CD4-positive, alpha-beta T cell (primary cell): ENCODE data around the gene HADHA. TPM values are rescaled to one million over a fixed set of nuclear protein-coding genes. Genes with fewer than 3 reads are reported as not detected.

ENCODE experiments used
- ATAC-seq: fragments of 200-7000 bp; cut with Tn5 transposase; one replicate; pipeline ENCODE4 v1.10.0; 2022; ENCODE audit warnings: mild to moderate bottlenecking; ENCODE audit not compliant: poor library complexity
- CTCF ChIA-PET: fragments of 350-600 bp; sonication (Branson Sonifier 250); formaldehyde crosslinking; loops from one replicate; lab custom pipeline; 2021; ENCODE audit warnings: antibody characterized with exemption, inconsistent platforms; lab: Charles Lee
- POLR2A ChIA-PET: fragments of 350-600 bp; sonication (Branson Sonifier 250); formaldehyde crosslinking; loops from one replicate; lab custom pipeline; 2021; ENCODE audit warnings: antibody characterized with exemption, inconsistent platforms; lab: Charles Lee
- DNase-seq, 14 experiments: peaks; one replicate each; pipeline ENCODE4 v3.0.0-alpha.2; 2013 to 2020; ENCODE audit warnings: mixed read lengths in 2 of 14
- H3K27ac ChIP-seq, 2 donors: one replicate each; pipeline versions ENCODE4 v1.5.1 to v1.7.0; 2013; ENCODE audit warnings: low read length in 2 of 2, low read depth in 1 of 2, mild to moderate bottlenecking in 1 of 2
- H3K27me3 ChIP-seq, 2 experiments: 1 replicate in 1 of 2; 2 replicates in 1 of 2; pipeline versions ENCODE4 v1.6.1 to v1.7.0; 2013; ENCODE audit warnings: low read length in 2 of 2, control low read depth in 1 of 2, mild to moderate bottlenecking in 1 of 2, moderate library complexity in 1 of 2; ENCODE audit not compliant: insufficient read depth in 2 of 2, control insufficient read depth in 1 of 2
- H3K36me3 ChIP-seq: one replicate; pipeline ENCODE4 v1.6.1; 2013; ENCODE audit warnings: low read length, control low read depth; ENCODE audit not compliant: insufficient read depth
- H3K4me1 ChIP-seq: one replicate; pipeline ENCODE4 v1.6.1; 2013; ENCODE audit warnings: low read length, control low read depth; ENCODE audit not compliant: insufficient read depth
- H3K4me3 ChIP-seq: one replicate; pipeline ENCODE4 v1.5.1; 2013; ENCODE audit warnings: mild to moderate bottlenecking, low read length, moderate library complexity
- H3K9me3 ChIP-seq, 2 experiments: 1 replicate in 1 of 2; 2 replicates in 1 of 2; pipeline versions ENCODE4 v1.6.1 to v1.7.0; 2013; ENCODE audit warnings: low read length in 2 of 2, mild to moderate bottlenecking in 2 of 2, control low read depth in 1 of 2, moderate library complexity in 1 of 2; ENCODE audit not compliant: control insufficient read depth in 1 of 2, insufficient read depth in 1 of 2
- H3K27ac Mint-ChIP-seq: one replicate; pipeline ENCODE4 v1.8.0; 2020; ENCODE audit warnings: mixed read lengths
- H3K27me3 Mint-ChIP-seq: one replicate; pipeline ENCODE4 v1.8.0; 2021; ENCODE audit warnings: mixed read lengths
- H3K36me3 Mint-ChIP-seq: one replicate; pipeline ENCODE4 v1.8.0; 2021; ENCODE audit warnings: low read depth, mixed read lengths
- H3K4me1 Mint-ChIP-seq: one replicate; pipeline ENCODE4 v1.8.0; 2021; ENCODE audit warnings: low read depth, mixed read lengths
- H3K4me3 Mint-ChIP-seq: one replicate; pipeline ENCODE4 v1.8.0; 2020; ENCODE audit warnings: mild to moderate bottlenecking, mixed read lengths
- H3K9me3 Mint-ChIP-seq: one replicate; pipeline ENCODE4 v1.8.0; 2020; ENCODE audit warnings: mixed read lengths
- intact Hi-C, 2 experiments: fragments of 100-400 bp; cut with DNase I in 1 of 2; cut with micrococcal nuclease in 1 of 2; formaldehyde crosslinking; loops; one replicate each; pipeline versions ENCODE4 v1.15.1 to v1.9.0; 2023 to 2025; cut with DNase I, micrococcal nuclease
- total RNA-seq, 174 experiments: library from RNA in 2 of 174; stranded (reverse) in 2 of 174; gene quantifications; one replicate each; pipeline ENCODE4 v1.2.3 and lab custom pipeline; 2021 to 2026
- TF ChIP-seq, protein P1 (sequence below): fragments of 200-600 bp; IDR thresholded peaks from one replicate; pipeline ENCODE4 v1.8.0; 2022; ENCODE audit warnings: antibody characterized with exemption, mild to moderate bottlenecking

Gene HADHA
- total RNA-seq, 2 experiments from 2014 or later = 72.4 to 73.7 TPM

DNA sequence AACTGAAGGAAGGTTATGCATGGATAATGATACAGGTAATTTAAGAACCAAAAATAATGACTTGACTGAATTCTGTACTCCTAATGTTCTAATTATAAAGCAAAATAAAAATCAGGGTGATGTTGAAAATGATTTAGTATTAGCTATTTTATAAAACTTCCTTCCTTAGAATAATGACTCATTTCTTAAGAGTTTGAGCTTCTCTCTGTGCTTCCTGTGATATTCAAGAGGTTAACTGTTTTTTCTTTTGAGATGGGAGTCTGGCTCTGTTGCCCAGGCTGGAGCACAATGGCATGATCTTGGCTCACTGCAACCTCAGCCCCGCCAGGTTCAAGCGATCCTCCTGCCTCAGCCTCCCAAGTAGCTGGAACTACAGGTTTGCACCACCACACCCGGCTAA lies 14.8 kb downstream of the HADHA start:
- Mint-ChIP-seq H3K4me3 (no peak overlapping the region), H3K4me1 (no peaks in the 10 kb centered on the region), H3K36me3 (peaks cover 97% of the 10 kb centered on the region), H3K9me3 (no peaks in the 10 kb centered on the region), H3K27ac (no peak overlapping the region), H3K27me3 (no peaks in the 10 kb centered on the region)
- intact Hi-C loops = no loop called here
- ChIA-PET POLR2A (no interaction called here), CTCF (no interaction called here)
- Histone ChIP-seq H3K27me3 (no peaks in the 10 kb centered on the region), H3K4me1 (no peaks in the 10 kb centered on the region), H3K36me3 (peaks cover 90% of the 10 kb centered on the region), H3K27ac (no peak overlapping the region), H3K4me3 (no peak overlapping the region), H3K9me3 (no peaks in the 10 kb centered on the region)
- TF ChIP-seq, protein P1, sequence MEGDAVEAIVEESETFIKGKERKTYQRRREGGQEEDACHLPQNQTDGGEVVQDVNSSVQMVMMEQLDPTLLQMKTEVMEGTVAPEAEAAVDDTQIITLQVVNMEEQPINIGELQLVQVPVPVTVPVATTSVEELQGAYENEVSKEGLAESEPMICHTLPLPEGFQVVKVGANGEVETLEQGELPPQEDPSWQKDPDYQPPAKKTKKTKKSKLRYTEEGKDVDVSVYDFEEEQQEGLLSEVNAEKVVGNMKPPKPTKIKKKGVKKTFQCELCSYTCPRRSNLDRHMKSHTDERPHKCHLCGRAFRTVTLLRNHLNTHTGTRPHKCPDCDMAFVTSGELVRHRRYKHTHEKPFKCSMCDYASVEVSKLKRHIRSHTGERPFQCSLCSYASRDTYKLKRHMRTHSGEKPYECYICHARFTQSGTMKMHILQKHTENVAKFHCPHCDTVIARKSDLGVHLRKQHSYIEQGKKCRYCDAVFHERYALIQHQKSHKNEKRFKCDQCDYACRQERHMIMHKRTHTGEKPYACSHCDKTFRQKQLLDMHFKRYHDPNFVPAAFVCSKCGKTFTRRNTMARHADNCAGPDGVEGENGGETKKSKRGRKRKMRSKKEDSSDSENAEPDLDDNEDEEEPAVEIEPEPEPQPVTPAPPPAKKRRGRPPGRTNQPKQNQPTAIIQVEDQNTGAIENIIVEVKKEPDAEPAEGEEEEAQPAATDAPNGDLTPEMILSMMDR = no peak
- no peak for DNase-seq
- no peak for ATAC-seq

DNA sequence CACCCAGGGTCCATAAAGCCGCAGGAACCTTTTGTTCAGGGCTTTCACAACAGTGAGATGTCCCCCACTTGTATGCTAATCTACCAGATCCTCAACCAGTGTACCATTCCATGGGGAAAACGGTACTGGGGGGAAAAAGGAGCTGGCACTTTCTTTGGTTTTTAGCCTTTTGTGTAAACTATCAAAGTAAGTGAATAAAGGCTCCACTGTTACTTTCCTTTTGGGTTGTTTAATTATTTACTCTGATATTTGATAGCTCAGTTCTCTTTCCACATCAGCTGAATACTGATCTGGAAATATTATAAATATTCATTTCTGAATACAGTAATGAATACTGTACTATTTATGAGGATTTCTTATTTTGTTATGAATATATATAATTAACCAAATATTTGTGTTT lies 20.3 kb downstream of the HADHA start:
- H3K27ac ChIP-seq = no peak overlapping the region
- no peaks in the 10 kb centered on the region for H3K27me3 Mint-ChIP-seq
- TF ChIP-seq, protein P1 = no peak
- no peak overlapping the region for H3K27ac Mint-ChIP-seq
- H3K4me1 ChIP-seq = no peaks in the 10 kb centered on the region
- peaks cover 80% of the 10 kb centered on the region for H3K36me3 Mint-ChIP-seq
- intact Hi-C loops = no loop called here
- H3K9me3 ChIP-seq = no peaks in the 10 kb centered on the region
- no peak for DNase-seq
- H3K4me3 ChIP-seq = no peak overlapping the region
- peaks cover 66% of the 10 kb centered on the region for H3K36me3 ChIP-seq
- no peaks in the 10 kb centered on the region for H3K9me3 Mint-ChIP-seq
- POLR2A ChIA-PET = no interaction called here
- no peaks in the 10 kb centered on the region for H3K4me1 Mint-ChIP-seq
- no peaks in the 10 kb centered on the region for H3K27me3 ChIP-seq
- ATAC-seq = no peak
- H3K4me3 Mint-ChIP-seq = no peak overlapping the region
- CTCF ChIA-PET = no interaction called here

DNA sequence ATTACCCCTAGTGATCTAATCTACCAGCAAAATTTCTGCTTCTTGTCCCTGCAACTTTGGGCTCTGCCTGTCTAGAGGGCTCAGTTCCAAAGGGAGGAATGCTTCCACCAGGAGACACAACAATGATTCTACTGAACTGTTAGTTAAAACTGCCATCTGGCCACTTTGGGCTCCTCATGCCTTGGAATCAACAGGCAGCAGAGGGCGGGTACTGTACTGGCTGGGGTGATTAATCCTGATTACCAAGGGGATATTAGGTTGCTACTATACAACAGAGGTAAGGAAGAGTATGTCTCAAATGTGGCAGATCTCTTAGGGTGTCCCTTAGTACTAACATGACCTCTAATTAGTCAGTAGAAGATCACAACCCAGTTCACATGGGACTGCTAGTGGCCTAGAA lies 21.4 kb downstream of the HADHA start:
- TF ChIP-seq, protein P1 = no peak
- Histone ChIP-seq H3K9me3 (no peaks in the 10 kb centered on the region), H3K4me1 (no peaks in the 10 kb centered on the region), H3K36me3 (peaks cover 56% of the 10 kb centered on the region), H3K4me3 (no peak overlapping the region), H3K27me3 (no peaks in the 10 kb centered on the region), H3K27ac (no peak overlapping the region)
- intact Hi-C loops = no loop called here
- Mint-ChIP-seq H3K27me3 (no peaks in the 10 kb centered on the region), H3K27ac (no peak overlapping the region), H3K36me3 (peaks cover 75% of the 10 kb centered on the region), H3K9me3 (no peaks in the 10 kb centered on the region), H3K4me3 (no peak overlapping the region), H3K4me1 (no peaks in the 10 kb centered on the region)
- CTCF ChIA-PET = no interaction called here
- DNase-seq (no peak), ATAC-seq (no peak)
- POLR2A ChIA-PET = no interaction called here
